Inflammatory macrophage treated with lipopolysaccharide for 1 hour (primary cell): ENCODE data around the gene LRFN2.

Source experiments
- DNase-seq, 2 donors: peaks; one replicate each; pipeline ENCODE4 v3.0.0-alpha.2; 2020 to 2022

The LRFN2 gene

DNA sequence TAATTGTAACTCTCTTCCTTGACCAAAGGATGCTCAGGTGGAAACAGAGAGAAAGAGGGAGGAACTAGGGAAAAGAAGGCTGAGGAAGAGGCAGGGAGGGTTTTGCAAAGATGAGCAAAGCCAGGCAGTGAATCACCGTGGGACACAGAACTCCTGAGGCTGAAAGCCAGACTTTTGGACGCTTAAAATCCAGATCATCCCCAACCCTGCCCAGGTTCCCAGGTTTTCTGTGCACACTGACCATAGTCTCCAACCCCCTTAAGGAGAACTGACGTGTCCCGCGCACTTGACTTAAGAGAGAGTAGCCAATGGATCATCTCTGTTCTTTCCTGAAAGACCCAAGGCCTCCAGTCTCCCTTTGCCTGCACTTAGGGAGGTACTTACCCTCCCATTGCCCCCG is 75.3 kb downstream of the LRFN2 start:
- no peak for DNase-seq

DNA sequence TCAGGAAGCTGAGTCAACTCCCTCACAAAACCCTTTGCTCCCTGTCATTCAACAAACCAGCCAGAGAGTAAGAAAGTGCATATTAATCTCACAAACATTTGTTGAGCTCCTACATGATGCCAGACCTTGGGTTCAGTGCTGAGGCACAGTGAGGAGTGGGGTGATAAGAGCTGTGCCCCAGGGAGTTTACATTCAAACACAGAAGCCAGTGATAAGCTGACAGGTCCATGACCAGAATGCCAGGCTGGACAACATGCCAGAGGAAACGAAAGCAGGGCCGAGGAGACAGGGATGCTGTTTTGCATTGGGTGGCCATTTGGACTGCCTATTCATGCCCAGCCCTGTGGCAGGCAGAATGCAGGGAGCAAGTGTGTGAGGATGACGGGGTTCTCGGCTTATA is 76.7 kb downstream of the LRFN2 start:
- no peak for DNase-seq

DNA sequence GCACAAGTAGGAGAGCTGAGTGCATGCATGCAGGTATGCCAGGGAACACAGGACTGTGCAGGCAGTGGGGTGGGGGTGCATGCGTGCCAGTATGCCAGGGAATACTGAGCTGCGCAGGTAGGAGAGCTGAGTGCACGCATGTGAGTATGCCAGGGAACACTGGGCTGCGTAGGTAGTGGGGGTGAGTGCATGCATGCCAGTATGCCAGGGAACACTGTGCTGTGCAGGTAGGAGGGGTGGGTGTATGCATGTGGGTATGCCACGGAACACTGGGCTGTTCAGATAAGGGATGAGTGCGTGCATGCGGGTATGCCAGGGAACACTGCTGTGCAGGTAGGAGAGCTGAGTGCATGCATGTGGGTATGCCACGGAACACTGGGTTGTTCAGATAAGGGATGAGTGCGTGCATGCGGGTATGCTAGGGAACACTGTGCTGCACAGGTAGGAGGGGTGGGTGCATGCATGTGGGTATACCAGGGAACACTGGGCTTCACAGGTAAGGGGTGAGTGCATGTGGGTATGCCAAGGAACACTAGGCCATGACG is 77.4 kb downstream of the LRFN2 start:
- DNase-seq = no peak

DNA sequence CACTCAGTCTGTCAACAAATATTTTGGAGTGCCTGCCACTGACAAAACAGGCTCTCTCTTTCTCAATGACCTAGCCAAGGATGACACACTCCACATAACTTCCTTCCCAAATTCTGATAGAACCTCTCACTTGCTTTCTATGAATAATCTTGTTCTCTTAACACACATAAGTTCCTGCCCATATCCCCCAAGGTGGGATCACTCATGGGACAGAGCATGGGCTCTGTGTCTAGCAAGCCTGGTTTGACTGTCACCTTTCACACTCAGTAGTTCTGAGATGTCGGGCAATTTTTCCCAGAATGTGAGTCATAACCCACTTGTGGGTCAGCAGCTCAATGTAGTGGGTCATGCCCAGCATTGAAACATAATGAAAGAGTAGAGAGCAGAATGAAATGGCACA is 78.1 kb downstream of the LRFN2 start:
- DNase-seq = peak; percentile 40 to 58

DNA sequence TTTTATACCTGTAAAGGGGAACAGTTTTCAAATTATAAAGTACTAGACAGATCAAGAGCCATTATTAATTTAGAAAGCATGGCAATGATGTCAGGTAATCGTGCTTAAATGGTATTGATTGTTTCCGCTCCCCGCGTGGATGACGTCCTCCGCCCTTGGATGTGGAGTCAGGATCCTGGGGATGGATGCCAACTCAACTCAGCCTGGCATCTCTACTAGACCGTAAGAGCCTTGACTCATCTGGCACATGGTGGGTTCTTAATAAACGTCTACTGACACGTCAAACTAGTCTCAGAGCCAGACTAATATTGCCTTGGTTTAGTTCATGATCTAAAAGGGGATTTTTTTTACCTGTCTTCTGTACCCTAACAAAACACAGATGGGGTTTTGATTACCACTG is 80.2 kb downstream of the LRFN2 start:
- no peak for DNase-seq

DNA sequence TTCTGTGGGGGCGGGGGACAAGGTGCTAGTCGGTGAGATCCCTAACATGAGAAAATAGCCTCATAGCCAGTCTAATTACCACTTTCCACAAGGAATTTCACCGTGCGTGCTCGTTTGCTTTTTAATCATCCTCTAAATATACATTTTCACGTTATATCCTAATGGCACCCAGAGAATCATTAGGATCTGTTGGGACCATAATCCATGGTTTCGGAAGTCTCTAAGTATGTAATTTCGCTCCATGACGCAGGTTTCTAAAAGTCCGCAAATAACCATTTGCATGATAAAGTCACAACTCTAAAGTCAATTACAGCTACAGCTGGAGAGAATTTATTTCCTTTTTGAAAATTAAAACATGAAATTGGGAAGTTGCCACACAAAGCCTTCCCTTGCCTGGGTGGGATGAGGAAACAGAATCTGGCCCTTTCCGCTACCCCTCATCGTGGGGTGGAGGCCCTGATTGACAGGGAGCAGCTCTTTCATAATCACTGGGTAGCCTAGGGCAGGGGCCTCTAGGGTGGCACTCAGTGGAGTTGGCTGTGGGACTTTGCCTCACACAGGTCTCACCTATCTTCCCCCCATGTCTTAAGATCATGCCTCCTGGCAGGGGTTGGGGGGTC is 81.9 kb downstream of the LRFN2 start:
- peak; percentile 69 to 78 for DNase-seq

DNA sequence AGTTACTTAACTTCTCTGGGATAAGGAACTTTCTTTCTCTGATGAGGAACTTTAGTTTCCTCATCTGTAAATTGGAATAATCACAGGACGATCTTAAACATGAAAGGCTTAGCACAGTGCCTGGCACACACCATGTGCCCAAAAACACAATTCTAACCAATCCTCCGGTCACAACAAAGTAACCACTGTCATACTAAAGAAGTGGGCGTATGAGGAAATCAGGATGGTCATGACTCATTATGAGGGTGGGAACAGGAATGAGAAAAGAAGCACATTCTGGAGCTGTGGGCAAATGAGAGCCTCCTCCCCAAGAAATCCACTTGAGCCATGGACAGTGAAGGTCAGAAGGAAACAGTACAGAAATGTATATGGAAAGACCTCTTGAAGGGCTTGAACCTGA is 82.9 kb downstream of the LRFN2 start:
- DNase-seq = peak; percentile 89 to 92

DNA sequence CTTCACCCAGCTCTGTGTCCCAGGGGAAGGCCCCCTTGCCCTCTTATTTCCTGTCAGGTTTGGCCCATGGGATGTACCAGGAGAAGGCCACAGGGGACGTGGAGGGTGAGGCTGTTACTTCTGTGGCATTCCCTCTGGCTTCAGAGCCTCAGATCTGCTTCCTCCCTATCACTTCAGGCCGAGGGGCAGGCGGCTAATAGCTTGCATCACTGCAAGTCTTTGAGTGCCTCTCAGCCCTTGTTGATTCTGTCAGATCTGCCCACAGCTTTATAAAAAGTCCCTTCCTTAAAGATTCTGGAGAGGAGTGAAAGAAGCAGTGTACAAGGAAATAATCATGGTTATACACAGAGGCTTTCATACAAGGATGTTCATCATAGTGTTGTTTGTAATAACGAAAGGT is 86.9 kb downstream of the LRFN2 start:
- DNase-seq = peak; percentile 7 to 27

DNA sequence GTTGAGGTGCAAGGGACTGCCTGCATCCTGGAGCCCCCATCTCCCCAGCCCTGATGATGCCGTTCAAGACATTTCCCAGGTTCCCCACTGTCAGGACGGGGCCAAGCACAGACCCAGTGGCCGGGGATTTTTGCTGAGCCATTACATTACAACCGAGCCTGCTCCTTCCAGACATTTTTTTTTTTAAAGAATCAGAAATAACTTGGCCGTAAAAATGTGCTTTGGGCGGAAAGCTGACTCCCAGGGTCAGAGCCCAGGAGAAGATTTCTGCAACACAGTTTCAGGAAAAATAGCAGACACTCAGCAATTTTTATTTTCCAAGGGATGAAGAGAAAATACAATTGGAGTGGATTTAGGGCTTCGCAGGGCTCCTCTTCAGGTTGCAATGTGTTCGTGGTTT is 87.9 kb downstream of the LRFN2 start:
- DNase-seq = no peak

DNA sequence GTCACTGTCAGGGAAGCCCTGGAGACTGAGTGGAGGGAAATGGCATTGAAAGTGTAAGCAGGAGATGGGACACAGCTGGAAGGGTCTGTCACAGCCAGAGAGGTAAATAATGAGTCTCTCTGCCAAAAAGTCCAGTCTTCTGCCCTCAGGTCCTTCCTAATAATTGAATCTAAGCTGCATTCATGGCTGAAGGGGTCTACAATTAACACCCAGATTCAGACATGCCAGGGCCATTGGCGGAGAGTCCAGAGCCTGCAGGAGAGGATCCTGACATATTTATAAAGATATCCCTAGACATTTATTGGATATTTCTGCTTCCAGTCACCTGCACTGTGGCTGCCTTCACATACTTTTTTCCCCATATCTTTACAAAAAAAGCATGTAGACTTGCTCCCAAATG is 89.0 kb downstream of the LRFN2 start:
- DNase-seq = no peak

DNA sequence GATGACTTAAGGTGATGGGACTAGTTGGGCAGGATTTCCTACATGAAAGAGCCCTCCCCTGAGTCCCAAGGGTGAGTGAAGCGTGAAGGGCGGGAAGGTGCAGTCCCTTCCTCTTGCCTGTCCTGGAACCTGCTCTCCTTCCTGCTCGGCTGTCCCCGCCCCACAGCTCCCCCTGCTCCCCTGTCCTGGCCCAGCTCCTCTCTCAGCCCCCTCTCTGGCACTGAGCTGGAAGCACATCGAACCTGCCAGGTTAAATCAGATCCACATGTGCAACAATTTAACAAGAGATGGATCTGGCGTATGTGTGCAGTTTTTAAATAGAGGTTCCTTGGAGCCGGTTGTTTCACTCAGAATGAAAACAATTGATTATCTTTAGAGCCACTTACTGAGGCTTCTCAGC is 95.0 kb downstream of the LRFN2 start:
- no peak for DNase-seq

DNA sequence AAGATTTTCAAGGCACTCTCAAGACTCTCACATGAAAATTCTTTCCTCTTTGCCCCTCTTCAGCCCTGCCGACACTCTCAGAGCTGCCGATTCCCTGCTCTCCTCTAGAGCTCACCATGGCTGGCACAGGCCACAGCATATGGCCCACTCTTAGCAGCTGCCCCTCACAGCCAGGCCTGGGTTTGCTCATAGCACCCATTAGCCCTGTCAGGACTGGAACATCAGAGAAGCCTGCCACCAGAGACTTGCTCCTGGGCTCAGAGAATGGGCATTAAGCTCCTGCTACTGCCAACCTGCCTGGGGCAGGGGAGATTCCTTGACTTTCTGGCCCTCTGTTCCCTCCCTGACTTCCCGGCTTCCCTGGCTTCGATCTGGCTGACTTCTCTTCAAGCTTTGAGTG is 96.7 kb downstream of the LRFN2 start:
- no peak for DNase-seq

DNA sequence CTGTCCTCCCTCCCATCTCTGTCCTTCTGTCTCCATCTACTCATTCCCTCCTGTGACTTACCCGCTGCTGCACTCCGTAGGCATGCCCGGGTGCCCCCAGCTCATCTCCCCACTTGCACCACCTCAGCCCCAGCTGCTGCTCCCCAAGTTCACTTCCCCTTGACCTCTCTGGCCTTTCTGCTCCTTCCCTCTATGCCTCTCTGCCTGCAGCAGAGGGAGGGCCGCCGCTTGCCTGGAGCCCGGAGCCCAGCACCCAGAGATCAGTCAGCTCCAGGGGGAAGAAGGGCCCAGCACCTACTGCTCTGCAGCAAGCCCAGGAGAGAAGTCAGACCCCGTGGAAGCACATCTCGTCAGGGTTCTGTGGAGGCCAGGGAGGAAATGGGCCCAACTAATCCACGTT is 97.4 kb downstream of the LRFN2 start:
- no peak for DNase-seq

DNA sequence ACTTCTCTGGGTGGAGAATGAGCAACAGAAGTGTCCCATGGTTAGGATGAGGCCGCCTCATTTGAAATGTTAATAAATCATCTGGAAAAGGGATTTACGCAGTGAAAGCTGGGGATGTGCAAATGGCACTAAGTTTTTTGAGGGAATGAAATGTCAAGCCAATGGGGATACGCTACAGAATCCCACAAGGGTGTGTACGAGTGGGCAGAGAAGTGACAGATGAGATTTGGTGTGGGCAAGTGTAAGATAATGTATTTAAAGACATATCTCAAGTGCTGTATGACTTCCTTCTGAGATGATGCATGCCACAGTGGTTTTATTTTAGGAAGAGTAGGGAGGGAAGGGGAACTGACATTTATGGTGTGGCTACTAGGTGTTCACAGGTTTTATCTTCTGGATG is 100.6 kb downstream of the LRFN2 start:
- no peak for DNase-seq

DNA sequence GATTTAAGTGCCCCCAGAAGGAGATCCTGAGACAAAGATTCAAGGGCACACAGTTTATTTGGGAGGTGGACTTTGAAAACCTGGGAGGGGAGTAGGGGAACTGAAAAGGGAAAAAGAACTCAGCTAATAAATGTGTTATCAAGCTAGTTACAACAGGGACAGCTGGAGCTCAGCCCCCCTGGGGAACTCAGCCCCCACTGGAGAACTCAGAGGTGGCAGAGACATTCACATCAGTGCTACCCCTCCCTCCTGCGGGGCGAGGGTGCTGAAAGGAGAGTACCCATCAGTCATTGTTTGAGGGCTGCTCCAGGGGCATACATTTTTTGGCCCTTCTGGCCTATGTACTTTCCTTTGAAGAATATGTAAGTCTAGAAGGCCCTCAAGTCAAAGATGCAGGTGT is 101.4 kb downstream of the LRFN2 start:
- no peak for DNase-seq

DNA sequence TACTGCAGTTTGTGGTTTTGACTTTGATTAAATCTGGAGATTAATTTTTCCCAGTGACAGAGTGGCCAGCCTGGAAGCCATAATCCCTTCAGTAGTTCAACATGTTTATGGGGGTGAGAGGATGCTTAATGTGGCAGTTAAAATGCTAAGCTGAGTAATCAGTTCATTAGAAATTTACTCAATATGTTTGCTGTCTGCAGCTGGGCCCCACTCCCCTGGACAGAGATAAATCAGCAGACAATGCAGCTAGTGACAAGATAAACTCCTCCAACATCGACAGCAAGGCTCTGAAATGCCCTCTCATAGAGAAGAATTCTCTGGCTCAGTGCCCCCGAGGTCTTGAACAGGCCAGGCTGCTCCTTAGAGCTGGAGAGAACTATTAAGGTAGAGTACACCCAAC is 101.9 kb downstream of the LRFN2 start:
- DNase-seq = no peak

DNA sequence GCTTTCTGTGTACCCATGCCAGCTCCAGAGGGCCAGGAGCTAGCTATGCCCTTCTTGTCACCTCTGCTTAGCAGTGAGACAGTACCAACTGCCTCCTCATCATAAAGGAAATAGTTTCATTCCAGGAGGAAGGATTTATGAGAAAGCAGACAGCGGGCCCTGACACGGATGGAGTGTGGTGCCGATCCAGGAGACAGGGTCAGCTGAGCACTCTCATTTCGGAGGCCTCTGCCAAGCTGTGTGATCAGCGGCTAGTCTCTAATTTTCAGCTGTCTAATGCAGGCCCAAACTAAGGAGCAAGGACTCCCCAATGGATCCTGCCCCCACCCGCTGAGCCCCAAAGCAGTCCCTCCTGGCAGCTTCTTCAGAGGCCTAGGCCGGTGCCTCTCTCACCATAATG is 103.1 kb downstream of the LRFN2 start:
- DNase-seq = no peak

DNA sequence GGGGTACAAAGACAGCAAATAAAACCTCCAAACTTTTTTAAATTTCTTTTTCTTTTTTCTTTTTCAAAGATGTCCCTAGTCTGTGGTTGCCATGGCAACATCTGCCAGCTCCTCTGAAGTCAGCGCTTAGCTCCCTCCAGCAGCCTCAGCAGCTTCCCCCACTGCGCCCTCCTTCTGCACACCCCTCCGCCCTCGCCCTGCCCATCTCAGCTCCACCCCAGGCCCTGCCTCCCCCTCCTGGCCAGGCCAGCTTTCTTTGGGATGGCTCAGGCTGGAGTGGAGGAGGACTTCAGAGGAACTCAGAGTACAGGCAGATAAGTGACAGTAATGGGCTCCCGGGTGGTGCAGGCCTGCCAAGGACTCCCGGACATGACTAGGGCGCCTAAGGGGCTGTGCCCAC is 104.6 kb downstream of the LRFN2 start:
- DNase-seq = no peak

DNA sequence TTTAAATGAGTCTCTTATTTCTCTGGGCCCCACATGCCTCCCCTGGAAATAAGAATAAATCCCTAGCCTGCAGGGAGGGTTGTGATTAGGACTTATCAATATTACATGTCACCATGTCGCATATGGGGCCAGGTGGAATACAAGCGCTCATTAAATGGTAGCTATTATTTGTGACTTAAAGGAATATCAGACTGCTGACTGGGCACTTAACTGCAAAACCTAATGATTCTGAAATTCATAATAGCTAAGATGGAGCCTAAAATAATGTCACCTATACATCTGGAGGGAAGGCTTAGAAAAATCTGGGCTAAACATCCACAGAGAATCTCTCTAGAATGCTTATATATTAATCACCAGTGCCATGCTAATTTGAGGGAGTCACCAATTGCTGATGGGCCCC is 106.5 kb downstream of the LRFN2 start:
- DNase-seq = no peak

DNA sequence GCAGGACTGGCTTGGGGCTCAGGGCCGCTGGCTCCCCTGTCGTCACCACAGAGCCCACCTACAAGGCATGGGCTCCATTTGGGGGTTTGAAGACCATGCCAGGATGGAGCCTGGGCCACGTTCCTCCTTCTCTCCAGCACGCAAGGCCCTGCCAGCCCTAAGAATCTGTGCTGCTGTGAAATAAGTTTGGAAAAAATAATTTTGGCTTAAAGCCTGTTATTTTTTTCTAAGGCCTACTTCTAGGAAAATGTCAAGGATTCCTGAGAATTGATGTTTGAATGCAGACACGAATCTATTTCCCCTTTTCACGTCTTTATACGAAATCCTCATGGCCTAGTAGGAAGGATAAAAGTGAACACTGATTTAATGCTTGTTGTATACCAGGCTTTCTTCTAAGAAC is 107.5 kb downstream of the LRFN2 start:
- no peak for DNase-seq

DNA sequence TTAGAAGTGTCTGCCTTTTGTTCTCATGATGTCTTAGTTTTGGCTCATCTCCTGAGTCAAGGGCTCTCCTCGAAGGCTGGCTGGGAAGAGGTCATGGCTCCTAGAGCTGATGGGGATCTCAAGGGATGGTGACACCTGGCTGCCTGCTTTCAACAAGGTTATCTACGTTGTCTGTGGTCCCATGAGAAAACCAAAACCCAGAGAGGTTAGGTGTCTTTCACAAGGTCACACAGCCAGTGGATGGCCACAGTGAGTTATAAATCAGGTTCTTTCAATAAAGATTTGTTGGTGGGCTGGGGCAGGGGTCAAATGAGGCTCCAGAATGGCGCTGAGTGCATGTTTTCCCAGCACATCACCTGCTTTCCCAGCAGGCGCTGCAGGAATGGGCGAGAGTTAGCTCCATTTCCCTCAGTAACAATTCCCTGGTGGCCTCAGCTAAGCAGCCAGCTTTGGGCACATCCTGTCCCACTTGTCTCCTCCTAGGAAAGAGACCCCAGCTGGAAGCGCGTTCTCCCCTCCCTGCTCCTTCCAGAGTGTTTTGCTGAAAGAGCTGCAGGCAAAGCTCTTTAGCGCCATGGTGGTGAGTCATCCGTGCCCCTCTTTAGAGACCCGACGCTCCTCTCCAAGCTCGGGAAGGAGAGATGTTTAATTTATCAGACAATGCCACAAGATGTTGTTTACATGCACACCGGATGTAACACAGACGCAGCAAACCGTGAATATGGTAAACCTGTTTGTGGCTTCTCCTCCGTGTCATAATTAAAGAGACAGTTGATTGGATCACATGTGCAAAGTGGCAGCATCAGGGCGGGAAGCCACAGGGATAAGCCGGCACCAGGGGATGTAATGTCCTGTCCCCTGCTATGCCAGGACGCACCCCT is 109.7 kb downstream of the LRFN2 start:
- DNase-seq = no peak

DNA sequence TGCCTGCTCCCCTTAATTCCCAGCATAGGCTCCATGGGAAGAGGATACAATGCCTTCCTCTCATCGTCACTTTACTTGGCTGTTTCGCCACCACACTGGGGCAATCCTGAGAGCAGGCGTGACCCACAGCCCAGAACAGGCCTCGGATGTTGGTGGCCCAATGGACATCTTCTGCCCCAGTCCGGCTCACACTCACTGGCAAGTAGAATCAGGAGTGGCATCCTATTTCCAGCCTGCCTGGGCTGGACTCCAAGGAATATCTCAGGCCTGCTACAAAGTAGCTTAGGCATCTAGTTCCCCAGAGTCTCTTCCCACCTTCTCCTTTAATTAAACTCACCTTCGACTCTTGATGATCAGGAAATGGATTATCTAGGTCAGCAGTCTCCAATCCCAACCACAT is 110.5 kb downstream of the LRFN2 start:
- no peak for DNase-seq

DNA sequence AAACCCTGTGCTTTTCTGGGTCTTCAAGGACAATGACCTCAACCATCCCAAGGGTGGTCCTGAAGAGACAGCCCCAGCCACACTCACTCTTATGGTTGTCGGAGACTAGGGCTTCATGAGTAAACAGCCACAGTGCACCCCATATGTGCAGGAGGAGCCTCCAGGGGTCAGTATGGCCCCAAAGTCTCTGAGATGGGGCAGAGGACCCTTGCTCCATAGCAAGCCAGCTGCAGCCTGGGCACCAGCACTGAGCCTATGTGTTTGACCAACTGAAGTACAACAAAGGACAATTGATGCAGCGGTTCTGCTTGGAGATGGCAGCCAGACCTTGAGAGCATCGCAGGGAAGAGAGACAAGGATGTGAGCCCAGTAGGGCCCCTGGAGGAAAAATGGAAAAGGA is 112.2 kb downstream of the LRFN2 start:
- DNase-seq = no peak

DNA sequence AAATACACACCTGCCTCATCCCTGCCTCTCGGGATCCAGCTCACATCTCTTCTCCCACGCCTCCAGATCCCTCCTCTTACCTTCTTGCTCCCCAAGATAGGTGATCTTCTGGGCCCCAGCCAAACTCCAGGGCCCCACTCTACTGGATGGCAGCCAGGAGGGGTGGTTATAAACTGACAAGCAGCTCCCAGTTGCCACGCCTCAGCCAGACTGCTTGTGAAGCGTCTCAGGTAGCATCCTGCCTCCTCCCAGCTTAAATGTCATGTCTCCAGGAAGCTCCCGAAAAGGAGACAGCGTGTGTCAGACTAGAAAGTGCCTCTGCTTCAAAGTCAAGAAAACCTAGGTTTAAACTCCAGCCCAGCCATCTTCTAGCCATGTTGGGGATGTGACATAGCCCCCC is 114.1 kb downstream of the LRFN2 start:
- DNase-seq = no peak

DNA sequence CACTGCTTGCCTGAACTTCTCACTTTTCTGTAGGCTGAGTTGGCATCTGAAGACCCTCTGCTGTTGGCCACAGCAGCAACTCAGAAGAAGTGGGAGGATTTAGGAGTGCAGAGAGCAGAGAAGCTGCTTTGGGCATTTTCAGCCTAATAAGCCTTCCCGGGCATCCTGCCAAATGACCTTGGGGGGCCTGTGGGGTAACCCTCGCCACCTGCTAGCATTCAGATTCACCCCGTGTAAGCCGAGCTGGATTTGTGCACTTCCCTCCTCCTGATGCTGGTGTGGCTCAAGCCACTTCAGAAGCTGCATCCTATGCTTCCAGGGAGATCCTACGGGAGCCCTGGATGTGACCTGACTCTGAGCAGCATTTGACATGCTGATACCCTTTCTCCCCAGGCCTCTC is 114.8 kb downstream of the LRFN2 start:
- no peak for DNase-seq
